Osteoblast (primary cell): ENCODE measurements around the gene CGN. TPM values are rescaled to one million over a fixed set of nuclear protein-coding genes. Genes with fewer than 3 reads are reported as not detected.

Experiments used
- DNase-seq: peaks from one replicate; pipeline ENCODE4 v3.0.0; 2011; ENCODE audit warnings: low spot score, mixed read lengths; ENCODE audit not compliant: insufficient read length; ENCODE audit errors: missing footprints
- H2AFZ ChIP-seq: 2 replicates; pipeline ENCODE4 v1.6.0; 2011; ENCODE audit warnings: mild to moderate bottlenecking, low read length
- H3K27ac ChIP-seq: 2 replicates; pipeline ENCODE4 v1.5.1; 2011; ENCODE audit warnings: mild to moderate bottlenecking, low read depth, low read length, moderate library complexity
- H3K27me3 ChIP-seq: 2 replicates; pipeline ENCODE4 v1.6.0; 2012; ENCODE audit warnings: mild to moderate bottlenecking, control low read depth, inconsistent platforms, low read length, moderate library complexity; ENCODE audit not compliant: insufficient read depth
- H3K36me3 ChIP-seq: 2 replicates; pipeline ENCODE4 v1.5.1; 2011; ENCODE audit warnings: mild to moderate bottlenecking, low read length, control low read depth, moderate library complexity; ENCODE audit not compliant: insufficient read depth
- H3K4me1 ChIP-seq: 2 replicates; pipeline ENCODE4 v1.5.1; 2011; ENCODE audit warnings: mild to moderate bottlenecking, low read length, control low read depth, moderate library complexity; ENCODE audit not compliant: insufficient read depth
- H3K4me2 ChIP-seq: 2 replicates; pipeline ENCODE4 v1.6.0; 2011; ENCODE audit warnings: mild to moderate bottlenecking, low read length; ENCODE audit not compliant: insufficient read depth
- H3K4me3 ChIP-seq: fragments of 200-600 bp; sonication (generic); 3 replicates; pipeline ENCODE4 v1.5.1; 2012; ENCODE audit warnings: mild to moderate bottlenecking, low read length, inconsistent platforms; ENCODE audit not compliant: insufficient read depth
- H3K79me2 ChIP-seq: 2 replicates; pipeline ENCODE4 v1.6.0; 2012; ENCODE audit warnings: mild to moderate bottlenecking, low read length, control low read depth, inconsistent platforms; ENCODE audit not compliant: insufficient read depth
- H3K9me3 ChIP-seq: 2 replicates; pipeline ENCODE4 v1.5.1; 2011; ENCODE audit warnings: low read depth, low read length, control low read depth
- H4K20me1 ChIP-seq: 2 replicates; pipeline ENCODE4 v1.6.0; 2012; ENCODE audit warnings: mild to moderate bottlenecking, low read length, control low read depth; ENCODE audit not compliant: insufficient read depth
- total RNA-seq: library from RNA; depleted of rRNA; stranded (reverse); fragments of >200 nt; gene quantifications from 2 replicates; pipeline ENCODE4 v1.2.3, GENCODE V29; 2012
- TF ChIP-seq, protein P1 (sequence below): IDR thresholded peaks from 2 replicates; pipeline ENCODE4 v1.5.1; 2011; ENCODE audit warnings: mild to moderate bottlenecking, low read depth, low read length, moderate library complexity; ENCODE audit errors: extremely low read depth

Gene CGN
- total RNA-seq, 1 donor = not detected

DNA sequence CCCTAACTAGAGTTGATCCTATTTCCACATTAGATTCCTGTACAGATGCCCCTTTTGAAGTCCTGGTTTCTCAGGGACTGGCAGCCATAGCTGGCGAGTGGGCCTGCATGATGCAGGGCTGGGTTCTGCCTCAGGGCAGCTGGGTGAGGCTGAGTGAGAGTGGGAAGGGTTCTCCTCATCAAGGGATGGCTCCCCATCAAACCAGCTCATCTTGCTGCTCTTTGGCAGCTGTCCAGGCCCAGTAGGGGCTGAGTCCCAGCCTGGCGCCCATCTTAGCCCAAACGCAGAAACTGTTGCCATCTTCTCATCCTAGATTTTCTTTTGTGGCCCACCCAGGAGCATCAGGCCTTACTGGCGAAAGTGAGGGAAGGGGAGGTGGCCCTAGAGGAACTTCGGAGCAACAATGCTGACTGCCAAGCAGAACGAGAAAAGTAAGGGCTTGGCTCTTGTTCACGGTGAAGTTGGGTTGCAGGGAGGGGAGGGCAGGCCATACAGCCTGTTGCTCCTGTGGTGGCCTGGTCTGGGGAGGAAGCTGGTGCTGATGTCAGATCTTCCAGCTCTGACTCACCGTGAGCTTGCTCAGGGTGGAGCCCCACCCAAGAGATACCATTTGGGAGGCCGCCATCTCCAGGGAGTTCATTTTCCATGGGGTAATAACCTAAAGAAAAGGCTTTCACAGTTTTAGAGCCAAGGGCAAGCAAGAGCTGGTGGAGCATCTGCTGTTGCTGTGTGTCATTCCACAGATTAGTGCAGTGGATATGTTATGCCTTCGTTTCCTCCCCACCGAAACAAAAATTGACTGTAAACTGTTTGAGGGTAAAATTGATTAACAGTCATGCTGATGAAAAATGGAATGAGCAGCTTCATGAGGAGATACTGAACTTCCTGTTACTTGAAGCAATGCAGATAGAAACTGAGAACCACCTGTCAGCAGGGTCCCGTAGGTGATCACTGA is 63.7 kb downstream of the CGN start:
- Histone ChIP-seq H3K4me3 (no peak overlapping the region), H3K4me2 (no peak overlapping the region), H2AFZ (peak overlapping the region; percentile 65), H4K20me1 (no peaks in the 10 kb centered on the region), H3K36me3 (peaks cover 69% of the 10 kb centered on the region), H3K4me1 (peaks cover 21% of the 10 kb centered on the region), H3K27ac (peak overlapping the region; percentile 56), H3K79me2 (no peaks in the 10 kb centered on the region), H3K9me3 (no peaks in the 10 kb centered on the region), H3K27me3 (no peaks in the 10 kb centered on the region)
- DNase-seq = peak; percentile 96
- TF ChIP-seq, protein P1, sequence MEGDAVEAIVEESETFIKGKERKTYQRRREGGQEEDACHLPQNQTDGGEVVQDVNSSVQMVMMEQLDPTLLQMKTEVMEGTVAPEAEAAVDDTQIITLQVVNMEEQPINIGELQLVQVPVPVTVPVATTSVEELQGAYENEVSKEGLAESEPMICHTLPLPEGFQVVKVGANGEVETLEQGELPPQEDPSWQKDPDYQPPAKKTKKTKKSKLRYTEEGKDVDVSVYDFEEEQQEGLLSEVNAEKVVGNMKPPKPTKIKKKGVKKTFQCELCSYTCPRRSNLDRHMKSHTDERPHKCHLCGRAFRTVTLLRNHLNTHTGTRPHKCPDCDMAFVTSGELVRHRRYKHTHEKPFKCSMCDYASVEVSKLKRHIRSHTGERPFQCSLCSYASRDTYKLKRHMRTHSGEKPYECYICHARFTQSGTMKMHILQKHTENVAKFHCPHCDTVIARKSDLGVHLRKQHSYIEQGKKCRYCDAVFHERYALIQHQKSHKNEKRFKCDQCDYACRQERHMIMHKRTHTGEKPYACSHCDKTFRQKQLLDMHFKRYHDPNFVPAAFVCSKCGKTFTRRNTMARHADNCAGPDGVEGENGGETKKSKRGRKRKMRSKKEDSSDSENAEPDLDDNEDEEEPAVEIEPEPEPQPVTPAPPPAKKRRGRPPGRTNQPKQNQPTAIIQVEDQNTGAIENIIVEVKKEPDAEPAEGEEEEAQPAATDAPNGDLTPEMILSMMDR = no peak

DNA sequence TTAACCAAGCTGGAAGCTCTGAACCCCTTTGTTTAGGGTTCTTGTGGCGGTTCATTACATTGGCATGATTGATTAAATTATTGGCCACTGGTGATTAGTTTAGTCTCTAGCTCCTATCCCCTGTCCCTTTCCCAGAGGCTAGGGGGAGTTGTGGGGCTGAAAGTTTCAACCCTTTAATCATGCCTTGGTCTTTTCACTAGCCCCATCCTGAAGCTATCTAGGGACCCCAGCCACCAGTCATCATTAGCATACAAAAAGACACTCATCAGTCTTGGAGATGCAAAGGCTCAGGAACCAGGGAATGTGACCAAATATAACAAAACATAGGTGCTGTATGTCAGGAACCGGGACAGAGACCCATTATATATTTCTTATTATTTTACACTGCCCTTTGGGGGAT is 66.0 kb downstream of the CGN start:
- H3K27me3 ChIP-seq = no peaks in the 10 kb centered on the region
- no peak overlapping the region for H3K4me3 ChIP-seq
- no peak overlapping the region for H3K27ac ChIP-seq
- DNase-seq = no peak
- H3K36me3 ChIP-seq = peaks cover 76% of the 10 kb centered on the region
- no peaks in the 10 kb centered on the region for H3K9me3 ChIP-seq
- H2AFZ ChIP-seq = no peak overlapping the region
- no peaks in the 10 kb centered on the region for H3K79me2 ChIP-seq
- TF ChIP-seq, protein P1 = no peak
- H3K4me1 ChIP-seq = peaks cover 19% of the 10 kb centered on the region
- no peaks in the 10 kb centered on the region for H4K20me1 ChIP-seq
- no peak overlapping the region for H3K4me2 ChIP-seq

DNA sequence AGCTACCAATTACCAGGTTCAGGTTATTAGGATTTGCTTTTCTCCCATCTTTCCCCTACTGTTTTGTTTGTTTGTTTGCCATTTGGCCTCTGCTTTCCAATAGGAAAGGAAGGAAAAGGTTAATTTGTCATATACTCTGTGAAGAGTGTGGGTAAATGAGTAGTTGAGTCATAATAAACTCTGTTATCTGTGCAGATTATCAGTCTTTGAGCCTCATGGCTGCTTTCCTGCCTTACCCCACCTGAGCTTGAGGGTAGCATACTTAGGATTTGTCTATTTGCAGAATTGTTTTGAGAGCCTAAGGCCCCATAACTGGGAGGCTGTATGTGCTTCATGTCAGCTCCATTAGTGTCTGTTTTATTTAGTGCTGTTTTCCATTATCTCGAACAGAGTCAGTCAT is 67.8 kb downstream of the CGN start:
- H3K4me3 ChIP-seq = no peak overlapping the region
- H4K20me1 ChIP-seq = no peaks in the 10 kb centered on the region
- no peaks in the 10 kb centered on the region for H3K9me3 ChIP-seq
- no peak overlapping the region for H2AFZ ChIP-seq
- H3K79me2 ChIP-seq = no peaks in the 10 kb centered on the region
- no peaks in the 10 kb centered on the region for H3K27me3 ChIP-seq
- H3K4me1 ChIP-seq = peaks cover 19% of the 10 kb centered on the region
- no peak for DNase-seq
- H3K4me2 ChIP-seq = no peak overlapping the region
- H3K27ac ChIP-seq = no peak overlapping the region
- TF ChIP-seq, protein P1 = no peak
- peaks cover 80% of the 10 kb centered on the region for H3K36me3 ChIP-seq

DNA sequence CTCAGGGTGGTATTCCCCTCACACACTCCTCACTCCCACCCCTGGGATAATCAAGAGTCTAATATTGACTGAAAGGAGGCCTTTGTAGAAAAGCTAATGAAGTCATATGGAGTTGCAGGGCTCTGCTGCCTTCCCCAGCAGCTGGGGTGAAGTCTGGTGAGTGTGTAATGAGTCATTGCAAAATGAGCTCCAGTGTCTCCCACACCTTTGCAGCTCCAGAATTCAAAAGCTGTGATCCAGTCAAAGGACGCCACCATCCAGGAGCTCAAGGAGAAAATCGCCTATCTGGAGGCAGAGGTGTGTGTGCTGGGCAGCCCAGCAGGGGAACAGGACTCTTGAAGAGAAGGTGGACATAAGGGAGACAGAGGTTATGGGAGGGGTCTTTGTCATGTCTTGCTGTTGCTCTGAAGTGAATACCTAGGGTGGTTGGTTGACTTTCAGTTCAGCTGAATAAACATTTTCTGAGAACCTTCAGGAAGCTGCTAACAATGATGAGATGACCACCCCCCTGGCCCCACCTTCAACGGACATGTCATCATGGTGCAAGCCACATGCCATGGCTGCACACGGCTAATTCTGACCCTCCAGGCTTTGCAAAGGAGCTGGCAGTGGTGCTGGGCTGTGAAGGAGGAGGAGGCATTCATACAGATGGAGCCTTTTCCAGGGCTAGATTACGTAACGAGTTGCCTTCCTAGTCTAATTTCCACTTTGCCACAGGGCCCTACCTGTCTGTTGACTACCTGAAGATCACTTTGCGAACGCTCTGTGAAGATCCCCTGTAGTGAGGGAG is 68.4 kb downstream of the CGN start:
- H2AFZ ChIP-seq = no peak overlapping the region
- H3K79me2 ChIP-seq = no peaks in the 10 kb centered on the region
- H3K36me3 ChIP-seq = peaks cover 75% of the 10 kb centered on the region
- no peaks in the 10 kb centered on the region for H3K9me3 ChIP-seq
- no peak for DNase-seq
- H3K27me3 ChIP-seq = no peaks in the 10 kb centered on the region
- H3K4me2 ChIP-seq = no peak overlapping the region
- H4K20me1 ChIP-seq = no peaks in the 10 kb centered on the region
- peaks cover 16% of the 10 kb centered on the region for H3K4me1 ChIP-seq
- H3K4me3 ChIP-seq = no peak overlapping the region
- no peak overlapping the region for H3K27ac ChIP-seq
- TF ChIP-seq, protein P1 = no peak
